ENCODE results near the gene HNRNPUL2. TPM values are rescaled to one million over a fixed set of nuclear protein-coding genes. Genes with fewer than 3 reads are reported as not detected.

HNRNPUL2 gene
- total RNA-seq, 2 experiments from 2014 or later, result 56.0 to 62.3 TPM

DNA sequence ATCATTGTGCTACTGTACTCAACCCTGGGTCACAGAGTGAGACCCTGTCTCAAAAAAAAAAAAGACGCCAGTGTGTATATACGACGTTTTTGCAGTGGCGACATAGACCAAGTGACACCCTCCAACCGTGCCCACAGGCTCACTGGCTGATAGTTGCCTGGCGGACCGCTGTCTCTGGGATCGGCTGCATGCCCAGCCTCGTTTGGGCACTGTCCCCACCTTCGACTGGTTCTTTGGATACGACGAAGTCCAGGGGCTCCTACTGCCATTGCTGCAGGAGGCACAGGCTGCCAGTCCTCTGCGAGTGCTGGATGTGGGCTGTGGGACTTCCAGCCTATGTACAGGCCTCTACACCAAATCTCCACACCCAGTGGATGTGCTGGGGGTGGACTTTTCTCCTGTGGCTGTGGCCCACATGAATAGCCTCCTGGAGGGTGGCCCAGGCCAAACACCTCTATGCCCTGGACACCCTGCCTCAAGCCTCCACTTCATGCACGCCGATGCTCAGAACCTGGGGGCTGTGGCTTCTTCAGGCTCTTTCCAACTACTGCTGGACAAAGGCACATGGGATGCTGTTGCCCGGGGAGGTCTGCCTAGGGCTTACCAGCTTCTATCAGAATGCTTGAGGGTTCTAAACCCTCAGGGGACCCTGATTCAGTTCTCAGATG, 60.9 kb downstream of the HNRNPUL2 start:
- ChIA-PET CTCF (interaction anchor here (0.7 to 2.5 kb wide), 6 partner anchors 55 to 1307 kb away, joined by 3 to 6 read pairs (median 3); partner anchors contain the start of gene TMEM179B), POLR2A (interaction anchor here (0.6 to 5.4 kb wide), 16 partner anchors 8 to 215 kb away, joined by 4 to 71 read pairs (median 17); partner anchors contain the start of genes EEF1G, GANAB, INTS5 and MTA2)
- peak overlapping the region; percentile 97 for H3K27ac Mint-ChIP-seq
- no peaks in the 10 kb centered on the region for H3K9me3 Mint-ChIP-seq
- H3K27me3 Mint-ChIP-seq, result no peaks in the 10 kb centered on the region
- peak; percentile 27 for DNase-seq
- peaks cover 43% of the 10 kb centered on the region for H3K4me1 Mint-ChIP-seq (ENCODE audit: low read depth)
- peak overlapping the region; percentile 98 for H3K4me3 Mint-ChIP-seq
- intact Hi-C loops (cut with micrococcal nuclease), result no loop called here
- H3K36me3 Mint-ChIP-seq, result peaks cover 45% of the 10 kb centered on the region

DNA sequence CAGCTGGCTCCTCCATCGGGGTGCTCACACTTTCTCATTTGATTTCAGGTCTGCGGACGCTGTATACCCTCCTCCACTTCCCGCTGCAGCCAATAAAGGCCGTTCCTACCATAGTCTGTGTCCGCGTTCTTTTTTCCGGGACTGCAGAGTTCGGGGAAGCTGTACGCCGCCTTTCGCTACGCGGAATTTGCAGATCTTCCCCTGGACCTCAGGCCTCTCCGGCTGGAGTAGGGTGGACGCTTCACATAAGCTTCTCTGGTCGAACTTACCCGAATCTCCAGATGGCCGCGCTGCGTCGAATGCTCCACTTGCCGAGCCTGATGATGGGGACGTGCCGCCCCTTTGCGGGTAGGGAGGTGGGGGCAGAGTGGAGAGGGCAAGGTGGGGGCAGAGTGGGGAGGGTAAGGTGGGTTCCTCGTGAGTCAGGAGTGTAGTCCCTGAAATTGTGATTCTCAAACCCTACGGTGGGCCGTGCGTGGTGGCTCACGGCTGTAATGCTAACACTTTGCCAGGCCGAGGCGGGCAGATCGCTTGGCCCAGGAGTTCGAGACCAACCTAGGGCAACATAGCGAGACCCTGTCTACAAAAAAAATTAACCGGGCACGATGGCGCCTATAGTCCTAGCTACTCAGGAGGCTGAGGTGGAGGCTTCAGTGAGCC, 61.5 kb downstream of the HNRNPUL2 start:
- peaks cover 41% of the 10 kb centered on the region for H3K36me3 Mint-ChIP-seq
- H3K27ac Mint-ChIP-seq, result peak overlapping the region; percentile 97
- ChIA-PET CTCF (interaction anchor here (0.7 to 2.5 kb wide), 21 partner anchors 8 to 1306 kb away, joined by 3 to 19 read pairs (median 5); partner anchors contain the start of genes B3GAT3, EML3, HNRNPUL2 and INTS5), POLR2A (interaction anchor here (0.6 to 5.4 kb wide), 34 partner anchors 9 to 237 kb away, joined by 3 to 71 read pairs (median 10); partner anchors contain the start of genes B3GAT3, EEF1G, EML3 and GANAB)
- H3K9me3 Mint-ChIP-seq, result no peaks in the 10 kb centered on the region
- no peaks in the 10 kb centered on the region for H3K27me3 Mint-ChIP-seq
- intact Hi-C loops (cut with micrococcal nuclease), result loop anchor here (1.0 to 2.0 kb wide), 7 partner anchors 12 to 167 kb away; partner anchors contain the start of genes EML3, INTS5, MTA2 and ROM1
- peak; percentile 74 for DNase-seq
- H3K4me3 Mint-ChIP-seq, result peak overlapping the region; percentile 98
- H3K4me1 Mint-ChIP-seq (ENCODE audit: low read depth), result peaks cover 43% of the 10 kb centered on the region

DNA sequence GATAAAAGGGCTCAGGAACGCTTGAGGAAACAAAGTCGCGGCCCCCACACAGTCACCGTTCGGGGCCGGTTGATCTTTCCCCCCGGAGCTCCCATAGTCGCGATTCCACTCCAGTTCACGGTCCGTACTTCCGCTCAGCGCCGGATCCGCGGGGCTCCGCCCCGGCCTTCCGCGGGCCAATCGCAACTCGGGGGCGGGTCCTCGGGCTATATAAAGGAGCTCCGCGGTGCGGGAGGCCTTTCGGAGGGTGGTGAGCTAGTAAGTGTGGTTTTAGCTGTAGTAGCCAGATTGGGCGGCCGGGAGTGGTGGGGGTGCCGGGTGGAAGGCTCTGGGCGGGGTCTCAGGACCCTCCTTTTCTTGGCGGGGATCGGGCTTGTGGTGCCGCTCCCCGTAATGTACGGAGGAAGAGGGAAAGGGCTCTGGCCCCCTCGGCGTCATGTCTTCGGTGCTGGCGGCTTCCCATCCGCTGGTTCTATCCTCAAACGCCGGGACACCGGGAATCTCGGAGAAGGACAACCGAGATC, 62.1 kb downstream of the HNRNPUL2 start, which contains the start of the genes C11orf98 and CSKMT:
Gene C11orf98 (minus strand): TSS at position 136 of the 524 bp plus-strand sequence. CDS start 41 bp downstream, at position 95.
Gene CSKMT (plus strand): TSS at position 238 of the 524 bp plus-strand sequence. CDS start 568 bp downstream, outside the sequence.
- Mint-ChIP-seq H3K9me3 (no peaks in the 10 kb centered on the region), H3K4me1 (ENCODE audit: low read depth) (peaks cover 40% of the 10 kb centered on the region), H3K4me3 (peak within 1 kb of the TSS; percentile 98), H3K27me3 (no peaks in the 10 kb centered on the region), H3K36me3 (peaks cover 38% of the 10 kb centered on the region), H3K27ac (peak within 1 kb of the TSS; percentile 97)
- peak; percentile 97 for DNase-seq
- ChIA-PET CTCF (interaction anchor here (0.6 to 2.5 kb wide), 21 partner anchors 8 to 270 kb away, joined by 3 to 19 read pairs (median 5); partner anchors contain the start of genes B3GAT3, EML3, HNRNPUL2 and INTS5), POLR2A (interaction anchor here (0.8 to 5.4 kb wide), 34 partner anchors 8 to 241 kb away, joined by 3 to 71 read pairs (median 8); partner anchors contain the start of genes B3GAT3, EEF1G, EML3 and GANAB)
- intact Hi-C loops (cut with micrococcal nuclease), result loop anchor here (1.0 to 2.0 kb wide), 7 partner anchors 12 to 168 kb away; partner anchors contain the start of genes EML3, INTS5, MTA2 and ROM1

DNA sequence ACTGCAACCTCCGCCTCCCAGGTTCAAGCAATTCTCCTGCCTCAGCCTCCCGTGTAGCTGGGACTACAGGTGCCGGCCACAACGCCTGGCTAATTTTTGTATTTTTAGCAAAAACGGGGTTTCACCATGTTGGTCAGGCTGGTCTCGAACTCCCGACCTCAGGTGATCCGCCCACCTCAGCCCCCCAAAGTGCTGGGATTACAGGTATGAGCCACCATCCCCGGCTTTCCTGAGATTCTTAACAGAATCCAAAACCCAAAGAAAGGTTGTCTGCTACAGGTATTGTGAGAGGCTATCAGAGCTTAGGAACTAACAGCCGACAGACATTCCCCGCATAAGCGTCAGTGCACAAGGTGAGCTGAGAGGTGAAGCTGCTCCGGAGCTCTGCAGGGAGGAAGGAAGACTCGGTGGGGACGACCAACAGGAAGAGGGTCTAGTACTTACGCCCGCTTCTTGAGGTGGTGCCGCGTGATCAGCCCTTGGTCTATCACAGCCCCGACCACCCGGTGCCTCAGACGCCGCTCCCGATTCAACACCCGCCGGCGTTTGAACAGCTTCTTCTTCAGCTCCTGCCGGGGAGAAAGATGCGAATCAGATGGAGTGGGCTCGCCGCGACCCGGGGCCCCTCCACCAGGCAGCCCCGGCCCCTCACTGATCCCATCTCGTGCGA, 62.7 kb downstream of the HNRNPUL2 start:
- Mint-ChIP-seq H3K4me3 (peak overlapping the region; percentile 98), H3K27me3 (no peaks in the 10 kb centered on the region), H3K9me3 (no peaks in the 10 kb centered on the region), H3K36me3 (peaks cover 38% of the 10 kb centered on the region), H3K4me1 (ENCODE audit: low read depth) (peaks cover 34% of the 10 kb centered on the region), H3K27ac (peak overlapping the region; percentile 97)
- CTCF ChIA-PET, result interaction anchor here (0.6 to 2.5 kb wide), 17 partner anchors 12 to 270 kb away, joined by 3 to 19 read pairs (median 6); partner anchors contain the start of genes B3GAT3, EML3, HNRNPUL2 and INTS5
- POLR2A ChIA-PET, result interaction anchor here (0.6 to 5.4 kb wide), 35 partner anchors 7 to 240 kb away, joined by 3 to 71 read pairs (median 8); partner anchors contain the start of genes B3GAT3, EEF1G, EML3 and GANAB
- DNase-seq, result peak; percentile 69
- intact Hi-C loops (cut with micrococcal nuclease), result loop anchor here (1.0 to 2.0 kb wide), 7 partner anchors 11 to 168 kb away; partner anchors contain the start of genes EML3, INTS5, MTA2 and ROM1

Other genes with a start within 250 kb of the HNRNPUL2 start
- gene AHNAK, start 180.7 kb downstream of the HNRNPUL2 start, total RNA-seq, result 10 to 100 TPM; 83.7 to 85.2 TPM
- gene EEF1G, start 153.6 kb downstream of the HNRNPUL2 start, total RNA-seq, result 1,000 to 10,000 TPM; 1,956 to 1,989 TPM
- 10 to 100 TPM; 32.7 to 34.2 TPM for gene TUT1, start 135.9 kb downstream of the HNRNPUL2 start, total RNA-seq
- gene MTA2, start 125.6 kb downstream of the HNRNPUL2 start, total RNA-seq, result 100 to 1,000 TPM; 166 to 167 TPM
- gene EML3, start 114.7 kb downstream of the HNRNPUL2 start, total RNA-seq, result 100 to 1,000 TPM; 113 to 116 TPM
- 1 to 10 TPM; 1.1 to 1.5 TPM for gene ROM1, start 114.2 kb downstream of the HNRNPUL2 start, total RNA-seq
- gene B3GAT3, start 105.5 kb downstream of the HNRNPUL2 start, total RNA-seq, result 10 to 100 TPM; 67.0 to 70.4 TPM
- 100 to 1,000 TPM; 247 to 249 TPM for gene GANAB, start 80.8 kb downstream of the HNRNPUL2 start, total RNA-seq
- 10 to 100 TPM; 30.2 to 30.8 TPM for gene INTS5, start 74.2 kb downstream of the HNRNPUL2 start, total RNA-seq
- 100 to 1,000 TPM; 107 to 110 TPM for gene C11orf98, start 62.2 kb downstream of the HNRNPUL2 start, total RNA-seq
- gene CSKMT, start 62.1 kb downstream of the HNRNPUL2 start, total RNA-seq, result 10 to 100 TPM; 27.7 to 33.9 TPM
- gene UQCC3, start 55.8 kb downstream of the HNRNPUL2 start, total RNA-seq, result 1 to 10 TPM; 6.0 to 6.2 TPM
- 10 to 100 TPM; 10.8 to 14.1 TPM for gene LBHD1, start 55.2 kb downstream of the HNRNPUL2 start, total RNA-seq
- gene UBXN1, start 48.4 kb downstream of the HNRNPUL2 start, total RNA-seq, result 100 to 1,000 TPM; 110 to 116 TPM
- under 1 TPM; 0.12 to 0.21 TPM for gene LRRN4CL, start 37.9 kb downstream of the HNRNPUL2 start, total RNA-seq
- gene BSCL2, start 20.0 kb downstream of the HNRNPUL2 start, total RNA-seq, result 10 to 100 TPM; 18.0 to 20.4 TPM
- not detected for gene GNG3, start 19.8 kb downstream of the HNRNPUL2 start, total RNA-seq
- 10 to 100 TPM; 37.6 to 43.0 TPM for gene TTC9C, start 1.0 kb upstream of the HNRNPUL2 start, total RNA-seq
- gene ZBTB3, start 26.7 kb upstream of the HNRNPUL2 start, total RNA-seq, result 1 to 10 TPM; 8.4 to 9.7 TPM
- 100 to 1,000 TPM; 116 to 124 TPM for gene POLR2G, start 34.1 kb upstream of the HNRNPUL2 start, total RNA-seq
- 10 to 100 TPM; 11.9 to 12.0 TPM for gene TAF6L, start 43.9 kb upstream of the HNRNPUL2 start, total RNA-seq
- gene TMEM179B, start 59.9 kb upstream of the HNRNPUL2 start, total RNA-seq, result 10 to 100 TPM; 25.0 to 25.5 TPM
- gene TMEM223, start 64.5 kb upstream of the HNRNPUL2 start, total RNA-seq, result 10 to 100 TPM in 1 of 2 experiments, 1 to 10 TPM in 1; 9.2 to 10.2 TPM
- 10 to 100 TPM; 70.8 to 83.6 TPM for gene NXF1, start 78.0 kb upstream of the HNRNPUL2 start, total RNA-seq
- 10 to 100 TPM; 24.6 to 29.2 TPM for gene STX5, start 104.6 kb upstream of the HNRNPUL2 start, total RNA-seq
- under 1 TPM in 1 of 2 experiments, not detected in 1; 0.53 TPM for gene TEX54, start 105.4 kb upstream of the HNRNPUL2 start, total RNA-seq
- gene WDR74, start 112.1 kb upstream of the HNRNPUL2 start, total RNA-seq, result 10 to 100 TPM; 72.6 to 73.0 TPM
- 100 to 1,000 TPM; 309 to 314 TPM for gene SLC3A2, start 153.4 kb upstream of the HNRNPUL2 start, total RNA-seq
- not detected for gene CHRM1, start 193.9 kb upstream of the HNRNPUL2 start, total RNA-seq

Data from activated CD4-positive, alpha-beta memory T cell treated with anti-CD3 and anti-CD28 coated beads for 36 hours (primary cell).